H1 (cell line): Measurements from ENCODE around the gene JDP2. TPM values are rescaled to one million over a fixed set of nuclear protein-coding genes. Genes with fewer than 3 reads are reported as not detected.

ENCODE experiments used
- CBX5 ChIP-seq: fragments of 300-800, 300-1000 bp; sonication (generic); IDR thresholded peaks from 2 replicates; pipeline ENCODE4 v1.7.1; 2016; ENCODE audit warnings: antibody characterized with exemption, low read length, low read depth
- KDM1A ChIP-seq: fragments of 200-600, 300-600 bp; sonication (generic); IDR thresholded peaks from 2 replicates; pipeline ENCODE4 v1.7.1; 2016; ENCODE audit warnings: mild to moderate bottlenecking, low read length, borderline replicate concordance
- PHF8 ChIP-seq: fragments of 200-600 bp; sonication (generic); conservative IDR thresholded peaks from 2 replicates; pipeline ENCODE4 v1.7.1; 2012; ENCODE audit warnings: low read depth, mild to moderate bottlenecking, inconsistent platforms, low read length, moderate library complexity
- polyA plus RNA-seq, 7 experiments: library from polyadenylated mRNA; depleted of rRNA in 3 of 7; stranded (reverse) in 5 of 7; unstranded in 2 of 7; fragments of >200 nt in 5 of 7; fragments of 200-250 nt in 2 of 7; gene quantifications; 1 replicate in 5 of 7; 2 replicates in 1 of 7; 4 replicates in 1 of 7; pipeline versions ENCODE4 v1.2.1 to v1.2.3, GENCODE V29; 2011 to 2013; ENCODE audit warnings: missing spikeins in 2 of 7, mixed read lengths in 2 of 7
- total RNA-seq: library from RNA; stranded (reverse); fragmentation: NEBNext Ultra II Directional; extraction: Animal tissue kit (Norgen Biotek cat#: 25700); gene quantifications from 2 replicates; pipeline ENCODE4 v1.2.1, GENCODE V29; 2021

Gene JDP2
- total and polyA plus RNA-seq, 2 of the 8 experiments (the other 6 are each of a cell fraction or from before 2014, with no cell fraction given): 8.9 to 27.2 TPM

DNA sequence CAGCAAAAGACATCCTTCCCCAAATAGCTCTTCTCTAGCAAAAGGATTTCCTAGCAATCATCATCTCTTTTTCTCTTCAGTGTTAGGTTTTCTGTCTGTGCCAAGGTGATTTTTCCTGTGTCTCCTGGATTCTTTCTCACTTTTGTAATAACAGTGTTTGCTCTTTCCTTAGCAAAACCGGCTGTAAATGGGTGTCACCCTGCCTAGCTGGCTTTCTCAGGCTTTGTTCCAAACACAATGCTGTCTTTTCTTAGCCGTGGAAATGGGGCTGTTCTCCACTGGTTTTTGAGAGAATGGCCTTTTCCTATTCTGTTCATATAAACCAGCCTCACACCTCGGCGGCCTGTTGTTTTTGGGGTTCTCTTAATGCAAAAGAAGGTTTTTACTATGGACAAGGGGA lies 21.9 kb downstream of the JDP2 start (continued):
- TF ChIP-seq PHF8 (no peak), KDM1A (no peak), CBX5 (no peak)
